Epithelial cell of proximal tubule (primary cell): ENCODE results near the gene GLRX3. TPM values are rescaled to one million over a fixed set of nuclear protein-coding genes. Genes with fewer than 3 reads are reported as not detected.
"Not testable (repeated sequence)": the region's sequence is repeated elsewhere in the genome, so short reads cannot be mapped to it uniquely, and the experiment has no call there.

Experiments used
- DNase-seq: peaks from one replicate; pipeline ENCODE4 v3.0.0-alpha.2; 2011; ENCODE audit warnings: low read depth
- H3K4me3 ChIP-seq: 2 replicates; pipeline ENCODE4 v1.5.1; 2011; ENCODE audit warnings: low read depth, mild to moderate bottlenecking, low read length
- total RNA-seq: library from RNA; depleted of rRNA; stranded (reverse); fragments of >200 nt; gene quantifications from 2 replicates; pipeline ENCODE4 v1.2.3, GENCODE V29; 2015
- TF ChIP-seq, protein P1 (sequence below): conservative IDR thresholded peaks from 2 replicates; pipeline ENCODE4 v1.5.1; 2012; ENCODE audit warnings: low read depth, mild to moderate bottlenecking, low read length

Gene GLRX3
- 133 and 175 TPM in 2 replicates for total RNA-seq

DNA sequence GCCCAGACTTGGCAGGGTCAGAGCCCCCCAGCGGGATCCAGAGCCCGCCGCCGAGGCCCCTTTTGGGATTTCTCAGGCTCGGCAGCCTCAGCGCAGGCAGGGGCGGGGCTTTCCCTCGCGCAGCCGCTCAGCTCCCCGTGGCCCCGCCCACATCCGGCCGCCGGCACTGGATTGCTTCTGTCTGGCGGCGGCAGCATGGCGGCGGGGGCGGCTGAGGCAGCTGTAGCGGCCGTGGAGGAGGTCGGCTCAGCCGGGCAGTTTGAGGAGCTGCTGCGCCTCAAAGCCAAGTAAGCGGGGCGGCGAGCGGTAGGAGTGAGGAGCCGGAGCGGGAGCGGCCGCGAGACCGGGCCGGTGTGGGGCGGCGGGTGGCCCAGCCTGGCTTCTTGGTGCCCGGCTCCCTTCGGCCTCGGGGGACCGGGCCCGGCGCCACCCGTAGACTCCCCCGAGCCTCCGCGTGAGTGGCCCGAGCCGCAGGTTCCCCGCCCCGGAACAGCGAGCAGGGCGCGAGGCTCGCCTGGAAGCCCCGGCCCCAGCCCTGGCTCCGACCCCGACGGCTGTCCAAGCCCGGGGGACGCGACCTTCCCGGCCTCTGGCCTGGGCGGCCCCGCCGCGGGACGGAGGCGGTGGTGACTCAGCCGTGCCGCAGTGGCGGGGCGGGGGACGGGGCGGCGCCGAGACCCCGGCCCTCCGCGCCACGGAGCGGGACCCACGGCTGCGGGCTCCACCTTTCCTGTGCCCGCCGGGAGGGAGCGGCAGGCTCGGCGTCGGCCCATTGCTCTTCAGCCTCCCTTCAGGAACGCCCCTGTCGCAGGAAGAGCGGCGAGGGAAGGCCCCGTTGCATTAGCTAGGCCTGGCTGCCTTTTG is at the start of gene GLRX3:
Gene GLRX3, plus strand, starts transcription at position 166 of the 864 bp plus-strand sequence. Its CDS starts 30 bp downstream, at position 196.
- H3K4me3 ChIP-seq: peak within 1 kb of the TSS; percentile 85
- TF ChIP-seq, protein P1, sequence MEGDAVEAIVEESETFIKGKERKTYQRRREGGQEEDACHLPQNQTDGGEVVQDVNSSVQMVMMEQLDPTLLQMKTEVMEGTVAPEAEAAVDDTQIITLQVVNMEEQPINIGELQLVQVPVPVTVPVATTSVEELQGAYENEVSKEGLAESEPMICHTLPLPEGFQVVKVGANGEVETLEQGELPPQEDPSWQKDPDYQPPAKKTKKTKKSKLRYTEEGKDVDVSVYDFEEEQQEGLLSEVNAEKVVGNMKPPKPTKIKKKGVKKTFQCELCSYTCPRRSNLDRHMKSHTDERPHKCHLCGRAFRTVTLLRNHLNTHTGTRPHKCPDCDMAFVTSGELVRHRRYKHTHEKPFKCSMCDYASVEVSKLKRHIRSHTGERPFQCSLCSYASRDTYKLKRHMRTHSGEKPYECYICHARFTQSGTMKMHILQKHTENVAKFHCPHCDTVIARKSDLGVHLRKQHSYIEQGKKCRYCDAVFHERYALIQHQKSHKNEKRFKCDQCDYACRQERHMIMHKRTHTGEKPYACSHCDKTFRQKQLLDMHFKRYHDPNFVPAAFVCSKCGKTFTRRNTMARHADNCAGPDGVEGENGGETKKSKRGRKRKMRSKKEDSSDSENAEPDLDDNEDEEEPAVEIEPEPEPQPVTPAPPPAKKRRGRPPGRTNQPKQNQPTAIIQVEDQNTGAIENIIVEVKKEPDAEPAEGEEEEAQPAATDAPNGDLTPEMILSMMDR: no peak
- no peak for DNase-seq

DNA sequence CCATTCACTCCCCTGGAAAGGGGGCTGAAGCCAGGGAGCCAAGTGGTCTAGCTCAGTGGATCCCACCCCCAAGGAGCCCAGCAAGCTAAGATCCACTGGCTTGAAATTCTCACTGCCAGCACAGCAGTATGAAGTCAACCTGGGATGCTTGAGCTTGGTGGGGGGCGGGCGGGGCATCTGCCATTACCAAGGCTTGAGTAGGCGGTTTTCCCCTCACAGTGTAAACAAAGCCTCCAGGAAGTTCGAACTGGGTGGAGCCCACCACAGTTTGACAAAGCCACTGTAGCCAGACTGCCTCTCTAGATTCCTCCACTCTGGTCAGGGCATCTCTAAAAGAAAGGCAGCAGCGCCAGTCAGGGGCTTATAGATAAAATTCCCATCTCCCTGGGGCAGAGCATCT is 45.6 kb upstream of the GLRX3 start:
- DNase-seq, H3K4me3 ChIP-seq: not testable (repeated sequence)

DNA sequence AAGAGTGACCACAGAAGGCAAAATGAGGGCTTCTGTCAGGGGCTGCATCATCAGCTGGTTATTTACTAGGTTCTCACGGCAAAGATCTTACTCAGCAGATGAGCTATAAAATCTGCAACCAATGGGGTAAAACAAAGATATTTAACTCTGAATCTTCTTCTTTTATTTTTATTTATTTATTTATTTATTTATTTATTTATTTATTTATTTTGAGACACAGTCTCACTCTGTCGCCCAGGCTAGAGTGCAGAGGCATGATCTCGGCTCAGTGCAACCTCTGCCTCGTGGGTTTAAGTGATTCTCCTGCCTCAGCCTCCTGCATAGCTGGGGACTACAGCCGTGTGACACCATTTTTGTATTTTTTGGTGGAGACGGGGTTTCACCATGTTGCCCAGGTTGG is 36.8 kb upstream of the GLRX3 start:
- H3K4me3 ChIP-seq: no peak overlapping the region
- TF ChIP-seq, protein P1: no peak
- DNase-seq: no peak

DNA sequence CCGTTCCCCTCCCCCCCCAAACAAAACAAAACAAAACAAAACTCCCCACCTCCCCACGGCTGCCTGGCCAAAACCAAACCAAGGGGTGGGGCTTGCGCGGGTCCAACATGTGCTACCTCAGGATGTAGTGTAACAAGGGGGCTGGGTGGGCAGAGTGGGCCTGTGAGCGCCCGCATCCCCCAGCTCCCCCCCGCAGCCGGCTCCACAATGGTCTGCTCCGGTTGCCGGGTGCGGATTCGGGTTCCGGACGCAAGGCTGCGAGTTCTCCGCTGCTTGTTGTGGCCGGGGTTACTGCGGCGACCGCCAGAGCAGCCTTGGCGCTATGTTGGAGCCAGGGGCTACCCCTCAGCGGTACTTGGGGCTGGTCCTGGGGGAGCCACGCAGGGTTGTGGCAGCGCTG is 30.5 kb upstream of the GLRX3 start:
- no peak for DNase-seq
- TF ChIP-seq, protein P1: no peak
- H3K4me3 ChIP-seq: no peak overlapping the region

DNA sequence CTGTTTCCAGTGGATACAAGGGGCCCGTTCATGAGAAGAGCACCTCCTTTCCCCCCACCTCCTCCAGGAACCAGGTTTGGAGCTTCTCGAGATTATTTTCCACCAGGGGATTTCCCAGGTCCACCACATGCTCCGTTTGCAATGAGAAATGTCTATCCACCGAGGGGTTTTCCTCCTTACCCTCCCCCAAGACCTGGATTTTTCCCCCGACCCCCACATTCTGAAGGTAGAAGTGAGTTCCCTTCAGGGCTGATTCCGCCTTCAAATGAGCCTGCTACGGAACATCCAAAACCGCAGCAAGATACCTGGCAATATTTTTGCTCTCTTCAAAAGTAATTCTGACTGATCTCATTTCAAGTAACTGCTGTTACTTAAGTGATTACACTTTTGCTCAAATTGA is 28.0 kb upstream of the GLRX3 start:
- not testable (repeated sequence) for H3K4me3 ChIP-seq, DNase-seq

DNA sequence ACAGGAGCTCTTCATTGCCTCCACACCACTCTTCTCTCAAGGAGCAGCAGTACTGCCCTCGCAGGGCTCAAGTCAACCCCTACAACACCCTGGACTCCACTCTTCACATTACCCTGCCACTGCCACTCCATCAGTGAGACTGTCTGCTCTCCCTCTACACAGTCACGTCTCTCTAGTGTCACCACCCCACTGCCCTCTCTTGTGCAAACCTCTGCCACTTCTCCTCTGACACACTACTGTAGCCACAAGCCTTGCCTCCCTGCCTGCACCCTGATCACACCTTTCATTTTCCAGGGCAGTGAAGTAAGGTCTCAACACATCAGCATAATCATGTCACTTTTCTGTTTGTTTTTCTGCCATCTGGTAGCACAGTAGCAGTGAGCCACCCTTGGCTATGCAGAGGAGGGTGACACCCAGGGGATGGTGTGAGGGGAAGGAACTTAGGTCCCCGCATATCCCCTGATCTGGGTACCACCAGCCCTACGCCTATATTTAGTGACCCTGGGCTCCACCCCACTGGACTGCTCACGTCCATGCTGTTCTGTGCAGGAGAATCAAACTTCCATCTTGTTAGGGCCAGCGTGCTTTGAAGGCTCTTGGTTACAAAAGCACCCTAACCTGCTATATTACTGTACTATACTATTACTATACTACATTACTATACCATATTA is 27.1 kb upstream of the GLRX3 start:
- TF ChIP-seq, protein P1: no peak
- peak overlapping the region; percentile 89 for H3K4me3 ChIP-seq
- DNase-seq: no peak

DNA sequence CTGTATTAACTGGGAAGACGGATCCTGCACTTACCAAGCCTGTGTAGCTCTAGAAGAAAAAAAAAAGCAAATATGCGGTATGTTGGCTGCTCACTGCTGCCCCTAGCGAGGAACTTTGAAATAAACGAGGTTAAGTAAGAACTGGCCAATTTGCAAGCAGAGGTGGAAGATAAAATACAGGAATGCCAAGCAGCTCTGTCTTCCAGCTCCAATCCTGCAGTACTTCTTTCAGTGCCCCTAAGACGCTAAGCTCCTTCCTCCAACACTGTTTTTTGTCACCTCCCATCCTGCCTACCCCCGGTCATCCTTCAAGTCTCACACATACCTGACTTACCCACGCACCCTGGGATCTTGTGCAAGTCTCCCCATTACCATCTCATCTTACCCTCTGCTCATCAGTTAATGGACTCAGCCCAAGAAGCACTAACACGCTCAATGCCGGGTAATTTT is 26.4 kb upstream of the GLRX3 start:
- peak overlapping the region; percentile 89 for H3K4me3 ChIP-seq
- TF ChIP-seq, protein P1: peak; percentile 85
- peak; percentile 39 for DNase-seq
